Loucy (cell line): ENCODE results near the gene MCEMP1.

ENCODE experiments used
- H2AFZ ChIP-seq: fragments of 200-600 bp; sonication (generic); 2 replicates; pipeline ENCODE4 v1.6.0; 2016; ENCODE audit warnings: antibody characterized with exemption, mild to moderate bottlenecking, low read length, moderate library complexity
- H3F3A ChIP-seq: fragments of 200-600 bp; 2 replicates; pipeline ENCODE4 v1.6.0; 2016; ENCODE audit warnings: antibody characterized with exemption, low read depth, mild to moderate bottlenecking
- H3K27me3 ChIP-seq: fragments of 200-600 bp; sonication (generic); 2 replicates; pipeline ENCODE4 v1.6.1; 2014; ENCODE audit warnings: low read length, mild to moderate bottlenecking; ENCODE audit not compliant: insufficient read depth, poor library complexity, severe bottlenecking
- H3K36me3 ChIP-seq: fragments of 200-600 bp; sonication (generic); 2 replicates; pipeline ENCODE4 v1.6.1; 2016; ENCODE audit warnings: low read length; ENCODE audit not compliant: insufficient read depth
- H3K4me1 ChIP-seq: fragments of 200-600 bp; sonication (generic); 2 replicates; pipeline ENCODE4 v1.5.1; 2014; ENCODE audit warnings: low read length, mild to moderate bottlenecking; ENCODE audit not compliant: insufficient read depth, poor library complexity, severe bottlenecking
- H3K4me2 ChIP-seq: fragments of 200-600 bp; sonication (generic); 2 replicates; pipeline ENCODE4 v1.6.0; 2014; ENCODE audit warnings: antibody characterized with exemption, low read length, low read depth, mild to moderate bottlenecking; ENCODE audit not compliant: poor library complexity, severe bottlenecking
- H3K4me3 ChIP-seq: fragments of 200-600 bp; sonication (generic); 2 replicates; pipeline ENCODE4 v1.5.1; 2014; ENCODE audit warnings: low read length, mild to moderate bottlenecking, mixed read lengths; ENCODE audit not compliant: poor library complexity, severe bottlenecking
- H3K79me2 ChIP-seq: fragments of 200-600 bp; sonication (generic); 2 replicates; pipeline ENCODE4 v1.6.1; 2014; ENCODE audit warnings: low read length; ENCODE audit not compliant: insufficient read depth
- H3K9ac ChIP-seq: fragments of 200-600 bp; sonication (generic); 2 replicates; pipeline ENCODE4 v1.6.0; 2014; ENCODE audit warnings: mild to moderate bottlenecking, low read depth, low read length, moderate library complexity; ENCODE audit not compliant: poor library complexity, severe bottlenecking
- H3K9me2 ChIP-seq: fragments of 200-600 bp; sonication (generic); replicated peaks from 2 replicates; pipeline ENCODE4 v1.6.1; 2016; ENCODE audit warnings: low read depth, low read length, mixed read lengths
- H3K9me3 ChIP-seq: fragments of 200-600 bp; sonication (generic); 2 replicates; pipeline ENCODE4 v1.6.1; 2014; ENCODE audit warnings: mild to moderate bottlenecking, antibody characterized with exemption, low read length, low read depth; ENCODE audit not compliant: insufficient read depth
- H4K20me1 ChIP-seq: fragments of 200-600 bp; sonication (generic); 2 replicates; pipeline ENCODE4 v1.6.0; 2014; ENCODE audit warnings: antibody characterized with exemption, low read length, mild to moderate bottlenecking; ENCODE audit not compliant: insufficient read depth, poor library complexity, severe bottlenecking
- CTCF ChIP-seq: fragments of 200-600 bp; sonication (generic); conservative IDR thresholded peaks from 2 replicates; pipeline ENCODE4 v1.5.1; 2014; ENCODE audit warnings: mild to moderate bottlenecking, antibody characterized with exemption, low read length
- EZH2phosphoT487 ChIP-seq: fragments of 200-600 bp; IDR thresholded peaks from 2 replicates; pipeline ENCODE4 v1.6.1; 2018; ENCODE audit warnings: antibody characterized with exemption, mild to moderate bottlenecking, moderate library complexity, borderline replicate concordance

MCEMP1 gene

DNA sequence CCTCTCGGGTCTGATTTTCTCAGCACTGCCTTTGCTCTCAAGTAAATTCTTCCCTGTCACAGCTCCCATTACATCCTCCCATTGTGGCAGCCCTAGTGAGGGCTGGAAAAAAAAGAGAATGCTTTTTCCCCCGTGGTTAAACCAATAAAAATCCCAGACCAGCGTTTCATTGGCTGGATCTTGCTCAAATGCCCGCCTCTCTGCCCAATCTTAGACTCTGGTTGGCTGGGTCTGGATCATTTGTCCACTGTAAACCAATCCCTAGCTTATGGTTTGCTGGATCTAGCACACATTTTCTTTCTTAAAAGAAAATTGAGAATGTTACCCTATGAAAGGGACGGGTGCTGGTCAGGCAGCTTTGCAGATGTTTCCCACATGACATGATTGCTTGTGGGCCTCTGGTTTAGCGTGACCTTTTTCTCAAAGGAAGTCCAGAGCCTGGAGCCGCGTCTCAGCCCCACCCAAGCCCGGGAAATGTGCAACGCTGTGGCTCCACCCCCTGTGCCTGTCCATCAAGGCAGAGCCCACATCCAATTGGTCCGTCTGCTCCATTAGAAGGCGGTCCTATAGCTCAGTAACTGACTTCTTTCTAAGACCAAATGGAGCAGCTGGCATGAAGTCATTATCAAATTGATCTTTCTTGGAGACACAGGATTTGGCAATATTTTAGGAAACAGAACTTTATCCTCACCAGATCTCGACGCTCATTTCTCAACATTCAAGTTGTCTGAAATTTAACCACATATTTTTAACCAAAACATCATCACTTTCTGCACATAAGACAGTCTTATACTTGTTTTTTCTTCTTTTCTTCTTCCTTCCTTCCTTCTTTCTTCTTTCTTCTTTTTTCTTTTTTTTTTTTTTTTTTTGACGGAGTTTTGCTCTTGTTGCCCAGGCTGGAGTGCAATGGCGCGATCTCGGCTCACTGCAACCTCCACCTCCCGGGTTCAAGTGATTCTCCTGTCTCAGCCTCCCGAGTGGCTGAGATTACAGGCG is 2.6 kb upstream of the MCEMP1 start:
- no peaks in the 10 kb centered on the region for H4K20me1 ChIP-seq
- no peak overlapping the region for H3K4me2 ChIP-seq
- no peaks in the 10 kb centered on the region for H3K27me3 ChIP-seq
- H3K4me3 ChIP-seq: no peak overlapping the region
- H3K9ac ChIP-seq: no peak overlapping the region
- no peaks in the 10 kb centered on the region for H3K79me2 ChIP-seq
- no peaks in the 10 kb centered on the region for H3K9me3 ChIP-seq
- H3F3A ChIP-seq: no peaks in the 10 kb centered on the region
- 0 out of 2 replicates have a peak overlapping the region, but pooled peaks have one; percentile 30 for H2AFZ ChIP-seq
- no peak for TF ChIP-seq EZH2phosphoT487
- TF ChIP-seq CTCF: no peak
- H3K9me2 ChIP-seq: no peaks in the 10 kb centered on the region
- no peaks in the 10 kb centered on the region for H3K36me3 ChIP-seq
- peaks cover 23% of the 10 kb centered on the region for H3K4me1 ChIP-seq

- peak overlapping the region; percentile 46 for H3K4me2 ChIP-seq
- no peaks in the 10 kb centered on the region for H3K27me3 ChIP-seq
- H4K20me1 ChIP-seq: peaks cover 2% of the 10 kb centered on the region
- H3F3A ChIP-seq: no peaks in the 10 kb centered on the region
- no peaks in the 10 kb centered on the region for H3K9me3 ChIP-seq
- peaks cover 7% of the 10 kb centered on the region; the same call in 1 of the 2 replicates for H3K79me2 ChIP-seq
- H3K4me3 ChIP-seq: peak overlapping the region; percentile 37
- H3K9me2 ChIP-seq: no peaks in the 10 kb centered on the region
- no peaks in the 10 kb centered on the region for H3K36me3 ChIP-seq
- H2AFZ ChIP-seq: peak overlapping the region; percentile 26
- peak overlapping the region; percentile 29 for H3K9ac ChIP-seq
- peaks cover 34% of the 10 kb centered on the region for H3K4me1 ChIP-seq
- TF ChIP-seq EZH2phosphoT487 (no peak), CTCF (no peak)
Measured at GRCh38 chr19:7676376-7676775, 514 bp upstream of the MCEMP1 start.

- H2AFZ ChIP-seq: no peak overlapping the region; the same call in 1 of the 2 replicates
- no peaks in the 10 kb centered on the region for H3F3A ChIP-seq
- H4K20me1 ChIP-seq: peaks cover 16% of the 10 kb centered on the region
- H3K9ac ChIP-seq: no peak overlapping the region
- H3K4me3 ChIP-seq: no peak overlapping the region
- H3K9me3 ChIP-seq: no peaks in the 10 kb centered on the region
- no peaks in the 10 kb centered on the region for H3K9me2 ChIP-seq
- H3K36me3 ChIP-seq: no peaks in the 10 kb centered on the region; the same call in 1 of the 2 replicates
- H3K4me1 ChIP-seq: peaks cover 37% of the 10 kb centered on the region
- H3K27me3 ChIP-seq: no peaks in the 10 kb centered on the region
- TF ChIP-seq EZH2phosphoT487: no peak
- no peak for TF ChIP-seq CTCF
- peaks cover 20% of the 10 kb centered on the region for H3K79me2 ChIP-seq
- no peak overlapping the region for H3K4me2 ChIP-seq
Measured at GRCh38 chr19:7677669-7678311, 900 bp downstream of the MCEMP1 start.
